GM19193 (cell line): ENCODE measurements around the gene C8A.

ENCODE experiments used
- POLR2A ChIP-seq: IDR thresholded peaks from 4 replicates; pipeline ENCODE4 v1.6.1; 2011; ENCODE audit not compliant: insufficient read depth, insufficient read length; ENCODE audit errors: extremely low read depth

The C8A gene

DNA sequence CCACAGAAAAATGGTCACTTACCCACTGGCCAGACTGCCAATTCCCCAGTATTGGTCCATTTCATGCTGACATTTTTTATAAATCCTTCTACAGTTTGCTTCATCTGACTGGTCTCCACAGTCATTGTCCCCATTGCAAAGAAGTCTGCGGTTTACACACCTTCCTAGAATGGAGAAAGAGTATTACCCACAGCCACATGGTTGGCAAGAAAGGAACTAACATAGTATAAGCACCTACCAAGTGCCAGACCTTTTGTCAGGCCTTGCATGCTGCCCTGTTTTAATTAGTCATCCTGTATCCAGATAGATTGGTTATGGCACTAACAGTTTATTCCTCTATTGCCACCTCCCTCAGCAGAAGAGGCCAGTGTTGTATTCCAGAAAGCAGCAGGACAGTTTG lies 100.1 kb downstream of the C8A start:
- no peak for TF ChIP-seq POLR2A

DNA sequence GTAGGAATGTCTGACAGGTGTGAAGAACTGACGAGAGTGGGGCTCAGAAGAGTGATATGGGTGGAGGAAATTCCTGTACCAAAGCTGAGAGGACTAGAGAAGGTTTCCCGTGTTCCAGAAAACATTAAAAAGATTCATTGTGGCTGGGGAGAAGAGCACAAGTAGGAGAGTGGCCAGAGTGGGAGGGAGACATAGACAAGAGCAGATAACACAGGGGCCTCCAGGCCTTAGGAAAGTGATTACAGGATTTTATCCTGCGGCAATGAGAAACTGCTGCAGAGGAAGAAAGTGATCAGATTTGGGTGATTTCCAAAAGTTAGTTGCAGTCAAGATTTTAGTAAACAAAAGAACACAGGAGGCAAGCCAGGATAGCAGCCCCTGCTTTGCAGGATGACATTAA lies 103.3 kb downstream of the C8A start:
- no peak for TF ChIP-seq POLR2A

DNA sequence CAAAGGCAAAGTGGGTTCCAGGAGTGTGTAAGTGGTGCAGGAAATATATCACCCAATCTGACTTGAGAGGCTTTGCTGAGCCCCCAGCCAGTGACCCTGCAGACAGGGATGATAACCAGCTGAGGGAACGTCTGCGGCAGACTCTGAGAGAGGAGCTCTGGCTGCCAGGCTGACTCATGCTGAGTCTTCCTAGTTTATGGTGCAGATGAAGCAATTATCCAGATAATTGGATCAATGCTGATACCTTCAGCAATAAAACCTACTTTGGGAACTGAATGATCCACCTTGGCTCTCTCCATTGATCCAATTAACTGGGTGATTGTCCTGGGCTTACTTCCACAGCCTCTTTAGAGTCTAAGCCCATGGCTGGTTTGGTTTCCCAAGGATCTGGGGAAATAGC lies 103.9 kb downstream of the C8A start:
- no peak for TF ChIP-seq POLR2A

DNA sequence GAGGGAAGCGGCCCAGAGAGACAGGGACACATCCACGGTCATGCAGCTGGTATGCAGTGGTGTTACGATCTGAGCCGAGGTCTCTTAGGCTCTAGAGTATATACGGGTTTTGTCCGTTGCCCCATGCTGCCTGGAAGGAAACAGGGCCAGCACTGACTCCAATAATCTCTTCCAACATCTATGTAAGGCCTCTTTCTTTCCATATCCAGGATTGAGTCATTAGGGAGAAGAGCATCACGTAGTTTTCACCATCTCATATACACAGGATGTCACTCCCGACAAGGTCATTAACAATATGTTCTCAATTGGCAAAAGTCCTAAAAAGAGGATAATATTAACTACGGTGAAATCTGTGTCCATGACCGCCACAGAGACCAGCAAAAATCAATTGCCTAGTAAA lies 106.8 kb downstream of the C8A start:
- TF ChIP-seq POLR2A: no peak

DNA sequence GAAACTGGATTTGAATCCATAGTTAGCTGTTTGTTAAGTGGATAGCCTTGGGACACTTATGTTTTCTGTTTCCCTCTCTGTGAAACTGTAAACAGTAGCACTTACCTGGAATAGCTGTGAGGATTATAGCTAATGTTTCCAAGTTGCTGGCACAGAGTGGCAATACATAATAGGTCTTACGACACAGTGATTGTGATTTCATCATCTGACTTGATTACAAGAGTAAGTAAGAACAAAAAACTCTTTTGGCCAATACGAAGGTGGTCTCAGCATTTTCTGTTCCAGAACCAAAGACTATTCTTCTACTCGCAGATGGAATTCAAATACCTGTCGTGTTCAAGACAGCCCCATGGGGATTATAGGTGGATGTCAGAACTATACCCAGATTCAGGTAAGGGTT lies 109.1 kb downstream of the C8A start:
- no peak for TF ChIP-seq POLR2A

DNA sequence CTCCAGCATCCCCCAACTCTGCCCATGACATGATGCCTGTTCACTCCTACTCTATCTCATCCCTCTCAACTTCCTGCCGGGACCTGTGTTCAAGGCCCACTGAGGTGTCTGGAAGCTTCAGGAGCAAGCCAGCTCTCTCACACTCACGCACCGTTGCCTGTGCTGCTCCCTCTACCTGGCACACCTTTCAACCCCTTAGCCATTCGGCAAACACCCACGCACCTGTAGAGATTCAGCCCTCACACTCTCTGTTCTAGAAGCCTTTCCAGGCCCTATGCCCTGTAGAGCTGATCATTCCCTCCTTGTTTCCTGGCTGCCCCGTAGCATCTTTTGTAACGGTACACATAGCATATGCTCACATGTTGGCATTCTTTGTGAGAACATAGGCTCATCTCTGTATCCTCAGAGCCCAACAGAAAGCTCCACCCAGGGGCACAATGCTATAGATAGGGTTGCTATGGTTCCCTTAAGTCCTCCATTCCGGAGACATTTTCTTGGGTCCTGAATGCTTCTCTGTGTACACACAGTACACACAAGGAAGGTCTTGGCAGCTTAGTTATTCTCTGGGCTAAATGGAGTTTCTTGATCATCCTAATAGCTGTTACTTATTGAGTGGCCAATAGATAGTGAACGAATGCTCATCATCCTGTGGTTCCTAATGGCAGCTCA lies 109.9 kb downstream of the C8A start:
- TF ChIP-seq POLR2A: no peak

DNA sequence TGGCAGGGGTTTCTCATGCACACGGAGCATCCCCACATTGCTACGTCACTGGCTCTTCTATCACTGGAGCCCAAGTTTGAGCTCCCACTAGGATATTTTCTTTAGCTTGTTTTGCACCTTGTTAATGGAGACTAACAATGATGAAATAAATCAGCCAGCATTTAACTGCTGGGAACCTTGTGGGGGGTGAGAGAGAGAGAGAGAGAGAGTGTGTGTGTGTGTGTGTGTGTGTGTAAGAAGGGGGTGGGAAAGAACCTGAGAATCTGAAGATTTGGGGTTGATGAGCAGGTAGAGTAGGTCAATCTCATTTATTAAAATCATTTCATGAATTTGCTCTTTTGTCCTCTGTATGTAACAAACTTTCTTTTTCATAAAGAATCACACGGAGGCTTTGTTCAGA lies 110.6 kb downstream of the C8A start:
- no peak for TF ChIP-seq POLR2A

DNA sequence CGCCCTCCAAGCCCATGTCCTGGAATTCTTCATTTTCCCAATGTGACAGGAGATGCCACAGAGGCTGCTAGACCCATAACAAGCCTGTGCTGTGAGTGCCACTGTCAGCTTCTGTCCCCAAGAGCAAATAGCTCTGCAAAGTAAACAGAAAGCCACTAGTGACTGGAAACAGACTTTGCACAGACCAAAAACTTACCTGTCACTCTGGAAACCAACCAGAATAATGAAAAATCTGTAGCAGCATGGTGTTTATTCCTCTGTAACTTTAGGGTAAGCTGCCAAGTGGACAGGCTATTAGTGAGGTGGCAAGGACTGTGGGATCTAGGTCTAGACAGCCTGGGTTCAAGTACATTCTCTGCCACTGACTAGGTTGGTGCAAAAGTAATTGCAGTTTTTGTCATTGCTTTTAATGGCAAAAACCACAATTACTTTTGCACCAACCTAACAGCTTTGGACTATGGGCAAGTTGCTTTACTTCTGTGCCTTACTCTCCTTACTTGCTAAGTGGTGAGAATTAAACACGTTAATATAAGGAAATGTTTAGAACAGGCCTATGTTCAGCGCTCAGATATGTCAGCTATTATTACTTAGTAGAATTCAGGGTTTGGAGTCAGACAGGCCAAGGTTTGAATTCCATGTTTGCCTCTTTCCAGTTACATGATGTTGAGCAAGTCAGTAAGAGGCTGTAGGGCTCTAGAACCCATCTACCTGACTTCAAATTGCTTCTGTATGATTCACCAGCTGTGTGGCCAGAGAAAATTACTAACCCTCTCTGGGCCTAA lies 111.5 kb downstream of the C8A start, which contains the start of gene C8B:
Gene C8B, minus strand, starts transcription at position 100 of the 782 bp plus-strand sequence. Its CDS starts 67 bp downstream, at position 33.
- no peak for TF ChIP-seq POLR2A

DNA sequence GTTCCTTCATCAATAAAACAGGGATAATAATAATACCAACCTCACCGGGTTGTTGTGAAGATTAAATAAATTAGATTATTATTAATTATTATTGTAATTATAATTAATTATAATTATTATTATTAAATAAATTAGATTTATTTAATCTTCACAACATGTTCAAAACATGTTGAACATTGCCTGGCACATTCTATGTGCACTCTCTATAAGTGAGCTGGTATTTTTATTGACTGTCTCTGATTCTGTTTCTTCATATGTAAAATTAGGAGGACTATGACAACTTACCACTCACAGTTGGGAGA lies 112.1 kb downstream of the C8A start:
- no peak for TF ChIP-seq POLR2A

DNA sequence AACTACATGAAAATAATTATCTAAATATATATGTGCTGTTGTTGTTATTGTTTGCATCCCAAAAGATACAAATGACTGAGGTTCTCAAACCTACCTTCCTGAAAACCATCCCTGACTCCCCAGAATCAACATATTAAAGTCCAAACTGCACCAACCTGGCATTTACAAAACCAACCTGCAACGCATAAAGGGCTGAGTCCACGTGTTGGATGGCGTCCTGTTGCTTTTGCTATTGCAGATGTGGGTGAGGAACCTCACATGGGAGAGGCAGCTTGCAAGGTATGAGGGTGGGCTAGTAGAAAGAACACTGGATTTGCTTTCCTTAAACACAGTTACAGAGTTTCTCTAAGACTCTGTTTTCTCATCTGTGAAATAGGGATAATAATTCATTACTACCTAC lies 112.8 kb downstream of the C8A start:
- TF ChIP-seq POLR2A: no peak
